HepG2 (cell line): ENCODE data around the gene TBRG4.

ENCODE experiments used
- HMG20B ChIP-seq: conservative IDR thresholded peaks from 2 replicates; pipeline ENCODE4 v1.6.1; 2016; ENCODE audit warnings: missing genetic modification reagents, missing compliant biosample characterization
- POLR2A ChIP-seq, 2 experiments: IDR thresholded peaks; 2 replicates each; pipeline ENCODE4 v1.6.1; 2011; ENCODE audit warnings: low read depth in 2 of 2, low read length in 2 of 2, mild to moderate bottlenecking in 1 of 2, moderate library complexity in 1 of 2; ENCODE audit not compliant: insufficient read depth in 1 of 2
- ZNF275 ChIP-seq: sonication (generic); formaldehyde crosslinking; IDR thresholded peaks from 2 replicates; pipeline ENCODE4 v1.8.0; 2022; ENCODE audit warnings: missing genetic modification reagents, mild to moderate bottlenecking, inconsistent platforms, borderline replicate concordance
- ZNF451 ChIP-seq: sonication (generic); formaldehyde crosslinking; IDR thresholded peaks from 2 replicates; pipeline ENCODE4 v1.5.0; 2020; ENCODE audit warnings: mild to moderate bottlenecking, missing genetic modification reagents

GRCh38 chr7:45081670-45081974 is 29.9 kb downstream of the TBRG4 start:
- TF ChIP-seq HMG20B (no peak), ZNF451 (CRISPR knock-in tag) (no peak), ZNF275 (no peak), POLR2A (IDR thresholded peaks at IDR 0.05; ENCODE audit: insufficient read depth in 1 of 2, low read depth in 2 of 2, low read length in 2 of 2) (no peak)
